Measurements from ENCODE around the gene THOC6. TPM values are rescaled to one million over a fixed set of nuclear protein-coding genes. Genes with fewer than 3 reads are reported as not detected.

The THOC6 gene
- total RNA-seq, 2 experiments from 2014 or later = 12.0 to 12.9 TPM

DNA sequence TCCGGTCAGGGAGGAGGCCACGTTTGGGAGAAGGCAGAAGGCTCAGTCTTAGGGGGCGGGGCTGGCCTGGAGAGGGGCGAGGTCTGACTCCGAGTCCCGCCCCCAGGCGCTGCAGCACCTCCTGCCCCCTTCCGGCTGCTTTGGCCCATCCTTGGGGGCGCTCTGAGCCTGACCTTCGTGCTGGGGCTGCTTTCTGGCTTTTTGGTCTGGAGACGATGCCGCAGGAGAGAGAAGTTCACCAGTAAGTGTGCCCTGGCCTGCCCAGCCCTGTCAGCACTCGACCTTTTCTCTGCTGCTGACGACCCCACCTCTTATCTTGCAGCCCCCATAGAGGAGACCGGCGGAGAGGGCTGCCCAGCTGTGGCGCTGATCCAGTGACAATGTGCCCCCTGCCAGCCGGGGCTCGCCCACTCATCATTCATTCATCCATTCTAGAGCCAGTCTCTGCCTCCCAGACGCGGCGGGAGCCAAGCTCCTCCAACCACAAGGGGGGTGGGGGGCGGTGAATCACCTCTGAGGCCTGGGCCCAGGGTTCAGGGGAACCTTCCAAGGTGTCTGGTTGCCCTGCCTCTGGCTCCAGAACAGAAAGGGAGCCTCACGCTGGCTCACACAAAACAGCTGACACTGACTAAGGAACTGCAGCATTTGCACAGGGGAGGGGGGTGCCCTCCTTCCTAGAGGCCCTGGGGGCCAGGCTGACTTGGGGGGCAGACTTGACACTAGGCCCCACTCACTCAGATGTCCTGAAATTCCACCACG, 2.2 kb upstream of the THOC6 start:
- DNase-seq (peak; percentile 28 to 90 (median 74)), ATAC-seq (ENCODE audit: poor library complexity) (peak; percentile 21)
- intact Hi-C loops (cut with DNase I, micrococcal nuclease) = loop anchor here (2.0 to 10.0 kb wide), 3 partner anchors 17 to 433 kb away; no protein-coding TSS in a partner anchor
- Histone ChIP-seq H3K27ac (ENCODE audit: low read depth in 1 of 2, low read length in 2 of 2) (peak overlapping the region; percentile 35 to 80), H3K9me3 (ENCODE audit: control insufficient read depth in 1 of 2, insufficient read depth in 1 of 2, low read length in 2 of 2) (no peaks in the 10 kb centered on the region), H3K4me3 (ENCODE audit: low read length) (peak overlapping the region; percentile 63), H3K36me3 (ENCODE audit: insufficient read depth, low read length) (peaks cover 11% of the 10 kb centered on the region), H3K27me3 (ENCODE audit: control insufficient read depth in 1 of 2, insufficient read depth in 2 of 2, low read length in 2 of 2) (peaks cover 3 to 4% of the 10 kb centered on the region in 2 experiments), H3K4me1 (ENCODE audit: insufficient read depth, low read length) (peaks cover 77% of the 10 kb centered on the region)
- H3K27ac Mint-ChIP-seq = peak overlapping the region; percentile 78
- TF ChIP-seq, protein P1, sequence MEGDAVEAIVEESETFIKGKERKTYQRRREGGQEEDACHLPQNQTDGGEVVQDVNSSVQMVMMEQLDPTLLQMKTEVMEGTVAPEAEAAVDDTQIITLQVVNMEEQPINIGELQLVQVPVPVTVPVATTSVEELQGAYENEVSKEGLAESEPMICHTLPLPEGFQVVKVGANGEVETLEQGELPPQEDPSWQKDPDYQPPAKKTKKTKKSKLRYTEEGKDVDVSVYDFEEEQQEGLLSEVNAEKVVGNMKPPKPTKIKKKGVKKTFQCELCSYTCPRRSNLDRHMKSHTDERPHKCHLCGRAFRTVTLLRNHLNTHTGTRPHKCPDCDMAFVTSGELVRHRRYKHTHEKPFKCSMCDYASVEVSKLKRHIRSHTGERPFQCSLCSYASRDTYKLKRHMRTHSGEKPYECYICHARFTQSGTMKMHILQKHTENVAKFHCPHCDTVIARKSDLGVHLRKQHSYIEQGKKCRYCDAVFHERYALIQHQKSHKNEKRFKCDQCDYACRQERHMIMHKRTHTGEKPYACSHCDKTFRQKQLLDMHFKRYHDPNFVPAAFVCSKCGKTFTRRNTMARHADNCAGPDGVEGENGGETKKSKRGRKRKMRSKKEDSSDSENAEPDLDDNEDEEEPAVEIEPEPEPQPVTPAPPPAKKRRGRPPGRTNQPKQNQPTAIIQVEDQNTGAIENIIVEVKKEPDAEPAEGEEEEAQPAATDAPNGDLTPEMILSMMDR (IDR thresholded peaks at IDR 0.05) = peak; percentile 28
- no peaks in the 10 kb centered on the region for H3K27me3 Mint-ChIP-seq
- ChIA-PET POLR2A (interaction anchor here (1.0 to 3.3 kb wide), 6 partner anchors 8 to 261 kb away, joined by 3 to 24 read pairs (median 8); partner anchors contain the start of gene ZNF263), CTCF (interaction anchor here (1.4 to 5.4 kb wide), 7 partner anchors 10 to 108 kb away, joined by 3 to 38 read pairs (median 6); no protein-coding TSS in a partner anchor)
- peaks cover 13% of the 10 kb centered on the region for H3K36me3 Mint-ChIP-seq (ENCODE audit: low read depth)
- H3K9me3 Mint-ChIP-seq = no peaks in the 10 kb centered on the region
- peak overlapping the region; percentile 66 for H3K4me3 Mint-ChIP-seq
- peaks cover 49% of the 10 kb centered on the region for H3K4me1 Mint-ChIP-seq (ENCODE audit: low read depth)

- peaks cover 49% of the 10 kb centered on the region for H3K4me1 Mint-ChIP-seq (ENCODE audit: low read depth)
- no peaks in the 10 kb centered on the region for H3K9me3 Mint-ChIP-seq
- peak overlapping the region; percentile 66 for H3K4me3 Mint-ChIP-seq
- peak overlapping the region; percentile 78 for H3K27ac Mint-ChIP-seq
- H3K36me3 Mint-ChIP-seq (ENCODE audit: low read depth) = peaks cover 19% of the 10 kb centered on the region
- H3K9me3 ChIP-seq (ENCODE audit: control insufficient read depth in 1 of 2, insufficient read depth in 1 of 2, low read length in 2 of 2) = no peaks in the 10 kb centered on the region
- CTCF ChIA-PET = interaction anchor here (1.4 to 5.4 kb wide), 7 partner anchors 9 to 107 kb away, joined by 3 to 38 read pairs (median 6); no protein-coding TSS in a partner anchor
- H3K27me3 ChIP-seq (ENCODE audit: control insufficient read depth in 1 of 2, insufficient read depth in 2 of 2, low read length in 2 of 2) = peaks cover 2 to 3% of the 10 kb centered on the region in 2 experiments
- H3K4me1 ChIP-seq (ENCODE audit: insufficient read depth, low read length) = peaks cover 77% of the 10 kb centered on the region
- peak; percentile 18 for ATAC-seq (ENCODE audit: poor library complexity)
- peak in 13 of 14 experiments; percentile 64 to 90 (median 81) for DNase-seq
- TF ChIP-seq, protein P1 (IDR thresholded peaks at IDR 0.05) = no peak
- H3K36me3 ChIP-seq (ENCODE audit: insufficient read depth, low read length) = peaks cover 17% of the 10 kb centered on the region
- H3K4me3 ChIP-seq (ENCODE audit: low read length) = no peak overlapping the region
- peak overlapping the region; percentile 35 to 80 for H3K27ac ChIP-seq (ENCODE audit: low read depth in 1 of 2, low read length in 2 of 2)
- intact Hi-C loops (cut with DNase I, micrococcal nuclease) = loop anchor here in 1 of 2 experiments (10.0 kb wide), 1 partner anchor 433 kb away; no protein-coding TSS in a partner anchor
- H3K27me3 Mint-ChIP-seq = no peaks in the 10 kb centered on the region
- POLR2A ChIA-PET = interaction anchor here (0.7 to 3.3 kb wide), 9 partner anchors 8 to 379 kb away, joined by 3 to 24 read pairs (median 5); partner anchors contain the start of genes ZNF174 and ZSCAN32
These were observed 1.6 kb upstream of the THOC6 start for GRCh38 chr16:3022208-3022683.

- H3K36me3 ChIP-seq (ENCODE audit: insufficient read depth, low read length) = peaks cover 20% of the 10 kb centered on the region
- peak in 4 of 14 experiments; percentile 27 to 63 (median 38) for DNase-seq
- CTCF ChIA-PET = interaction anchor here (1.4 to 5.4 kb wide), 5 partner anchors 9 to 107 kb away, joined by 4 to 38 read pairs (median 10); no protein-coding TSS in a partner anchor
- Mint-ChIP-seq H3K9me3 (no peaks in the 10 kb centered on the region), H3K27me3 (no peaks in the 10 kb centered on the region), H3K4me1 (ENCODE audit: low read depth) (peaks cover 49% of the 10 kb centered on the region), H3K36me3 (ENCODE audit: low read depth) (peaks cover 22% of the 10 kb centered on the region), H3K4me3 (peak overlapping the region; percentile 66), H3K27ac (peak overlapping the region; percentile 78)
- POLR2A ChIA-PET = interaction anchor here (0.6 to 2.3 kb wide), 10 partner anchors 9 to 378 kb away, joined by 3 to 8 read pairs (median 4); partner anchors contain the start of genes ZNF174, ZNF213 and ZSCAN32
- H3K4me1 ChIP-seq (ENCODE audit: insufficient read depth, low read length) = peaks cover 76% of the 10 kb centered on the region
- intact Hi-C loops (cut with DNase I, micrococcal nuclease) = loop anchor here in 1 of 2 experiments (10.0 kb wide), 1 partner anchor 432 kb away; no protein-coding TSS in a partner anchor
- H3K27ac ChIP-seq (ENCODE audit: low read depth in 1 of 2, low read length in 2 of 2) = peak overlapping the region; percentile 20 to 80
- H3K27me3 ChIP-seq (ENCODE audit: control insufficient read depth in 1 of 2, insufficient read depth in 2 of 2, low read length in 2 of 2) = peaks cover 0 to 1% of the 10 kb centered on the region in 2 experiments
- H3K4me3 ChIP-seq (ENCODE audit: low read length) = peak overlapping the region; percentile 78
- no peaks in the 10 kb centered on the region for H3K9me3 ChIP-seq (ENCODE audit: control insufficient read depth in 1 of 2, insufficient read depth in 1 of 2, low read length in 2 of 2)
- TF ChIP-seq, protein P1 (IDR thresholded peaks at IDR 0.05) = no peak
- no peak for ATAC-seq (ENCODE audit: poor library complexity)
These were observed 986 bp upstream of the THOC6 start for GRCh38 chr16:3022684-3023414.
